ENCODE data around the gene PAQR5.

- no peak for TF ChIP-seq CTCF (IDR thresholded peaks at IDR 0.05; ENCODE audit: extremely low read depth in 1 of 2, insufficient read depth in 1 of 2, low read depth in 1 of 2, low read length in 2 of 2)
- no peak for TF ChIP-seq POLR2A (IDR thresholded peaks at IDR 0.05; ENCODE audit: low read depth, low read length)
- TF ChIP-seq MAX (IDR thresholded peaks at IDR 0.05; ENCODE audit: insufficient read depth, insufficient read length), result no peak
- TF ChIP-seq POLR2AphosphoS5 (IDR thresholded peaks at IDR 0.05; ENCODE audit: insufficient read depth, low read depth, low read length), result no peak
- no peak for TF ChIP-seq EZH2 (IDR thresholded peaks at IDR 0.05; ENCODE audit: borderline replicate concordance, low read depth, low read length, severe bottlenecking)
- no peak for TF ChIP-seq MYC (IDR thresholded peaks at IDR 0.05; ENCODE audit: low read depth, low read length)
- TF ChIP-seq JUN (IDR thresholded peaks at IDR 0.05; ENCODE audit: borderline replicate concordance, insufficient read depth, insufficient read length, low read depth), result no peak
- TF ChIP-seq GATA2 (IDR thresholded peaks at IDR 0.05; ENCODE audit: insufficient read depth, insufficient read length, low read depth, low read length), result no peak
These were observed 104.9 kb downstream of the PAQR5 start for GRCh38 chr15:69403594-69403993.

Data from endothelial cell of umbilical vein (primary cell).